OCI-LY1 (cell line): ENCODE data around the gene NKX2-2.

Source experiments
- H2AFZ ChIP-seq: fragments of 200-600 bp; sonication (generic), shearing (Covaris generic); 2 replicates; pipeline ENCODE4 v1.6.0; 2014; ENCODE audit warnings: antibody characterized with exemption, mild to moderate bottlenecking, low read length
- H3F3A ChIP-seq: fragments of 200-600 bp; sonication (generic), shearing (Covaris generic); 2 replicates; pipeline ENCODE4 v1.6.0; 2014; ENCODE audit warnings: mild to moderate bottlenecking, antibody characterized with exemption, low read length, moderate library complexity; ENCODE audit not compliant: insufficient read depth
- H3K27ac ChIP-seq: fragments of 200-600 bp; sonication (generic); 2 replicates; pipeline ENCODE4 v1.5.1; 2014; ENCODE audit warnings: low read length, mixed run types, mild to moderate bottlenecking, low read depth; ENCODE audit not compliant: poor library complexity, severe bottlenecking
- H3K27me3 ChIP-seq: fragments of 200-600 bp; sonication (generic); 2 replicates; pipeline ENCODE4 v1.6.0; 2014; ENCODE audit warnings: antibody characterized with exemption, mild to moderate bottlenecking, low read length, moderate library complexity; ENCODE audit not compliant: insufficient read depth
- H3K36me3 ChIP-seq: fragments of 200-600 bp; sonication (generic); 2 replicates; pipeline ENCODE4 v1.6.1; 2014; ENCODE audit warnings: mild to moderate bottlenecking, antibody characterized with exemption, low read length, moderate library complexity, mixed read lengths; ENCODE audit not compliant: insufficient read depth
- H3K4me1 ChIP-seq: fragments of 200-600 bp; sonication (generic); 2 replicates; pipeline ENCODE4 v1.5.1; 2014; ENCODE audit warnings: mild to moderate bottlenecking, low read length, moderate library complexity; ENCODE audit not compliant: insufficient read depth, severe bottlenecking
- H3K4me2 ChIP-seq: fragments of 200-600 bp; sonication (generic), shearing (Covaris generic); 2 replicates; pipeline ENCODE4 v1.6.1; 2014; ENCODE audit warnings: low read length
- H3K4me3 ChIP-seq: fragments of 200-600 bp; sonication (generic); 2 replicates; pipeline ENCODE4 v1.5.1; 2014; ENCODE audit warnings: low read length, low read depth, mild to moderate bottlenecking, mixed read lengths; ENCODE audit not compliant: poor library complexity, severe bottlenecking
- H3K79me2 ChIP-seq: fragments of 200-600 bp; shearing (Covaris generic); 2 replicates; pipeline ENCODE4 v1.6.1; 2016; ENCODE audit warnings: mixed run types, low read length, mixed read lengths; ENCODE audit not compliant: insufficient read depth
- H3K9ac ChIP-seq: fragments of 200-600 bp; sonication (generic), shearing (Covaris generic); 2 replicates; pipeline ENCODE4 v1.6.1; 2014; ENCODE audit warnings: mild to moderate bottlenecking, low read length, mixed read lengths
- H3K9me2 ChIP-seq: fragments of 200-600 bp; sonication (generic), shearing (Covaris generic); 2 replicates; pipeline ENCODE4 v1.6.1; 2014; ENCODE audit warnings: low read depth, mild to moderate bottlenecking, low read length, mixed read lengths
- H3K9me3 ChIP-seq: fragments of 200-600 bp; shearing (Covaris generic); 2 replicates; pipeline ENCODE4 v1.6.1; 2014; ENCODE audit warnings: low read length, mixed read lengths
- H4K20me1 ChIP-seq: fragments of 200-600 bp; sonication (generic), shearing (Covaris generic); 2 replicates; pipeline ENCODE4 v1.6.0; 2016; ENCODE audit warnings: mild to moderate bottlenecking, low read length; ENCODE audit not compliant: insufficient read depth
- CTCF ChIP-seq: fragments of 200-600 bp; sonication (generic), shearing (Covaris generic); IDR thresholded peaks from 2 replicates; pipeline ENCODE4 v1.5.1; 2017; ENCODE audit warnings: mild to moderate bottlenecking, antibody characterized with exemption, low read length, moderate library complexity, mixed read lengths
- EZH2 ChIP-seq: fragments of 200-600 bp; sonication (generic), shearing (Covaris generic); IDR thresholded peaks from 2 replicates; pipeline ENCODE4 v1.8.0; 2017; ENCODE audit warnings: borderline replicate concordance, mixed run types, mild to moderate bottlenecking, antibody characterized with exemption, low read length, moderate library complexity, mixed read lengths

The NKX2-2 gene

DNA sequence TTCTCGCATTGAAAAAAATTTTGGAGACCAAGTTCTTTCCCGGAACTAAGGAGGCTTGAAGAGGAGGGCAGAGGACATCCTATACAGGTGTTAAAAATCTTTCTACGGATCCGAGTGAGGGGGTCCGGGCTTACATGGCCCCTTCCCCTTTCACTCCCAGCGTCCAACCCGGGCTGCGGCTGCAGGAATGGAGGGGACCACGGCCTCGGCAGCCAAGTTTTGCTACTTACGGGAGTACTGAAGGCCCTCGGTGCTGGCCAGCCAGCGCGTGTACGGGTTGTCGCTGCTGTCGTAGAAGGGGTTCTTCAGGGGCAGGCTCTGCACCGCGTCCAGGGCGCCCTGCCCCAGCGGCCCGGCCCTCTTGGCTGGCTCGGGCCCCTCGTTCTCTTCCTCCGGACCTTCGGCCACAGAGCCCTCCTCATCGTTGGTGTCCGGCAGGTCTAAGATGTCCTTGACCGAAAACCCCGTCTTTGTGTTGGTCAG is 642 bp downstream of the NKX2-2 start:
- Histone ChIP-seq H3K9ac (no peak overlapping the region), H3K36me3 (no peaks in the 10 kb centered on the region), H2AFZ (no peak overlapping the region), H4K20me1 (no peaks in the 10 kb centered on the region), H3K9me3 (no peaks in the 10 kb centered on the region), H3K79me2 (no peaks in the 10 kb centered on the region), H3K4me1 (no peaks in the 10 kb centered on the region), H3K4me2 (no peak overlapping the region), H3K9me2 (no peaks in the 10 kb centered on the region), H3K4me3 (no peak overlapping the region), H3K27me3 (no peaks in the 10 kb centered on the region; the same call in 1 of the 2 replicates), H3K27ac (no peak overlapping the region), H3F3A (no peaks in the 10 kb centered on the region)
- TF ChIP-seq CTCF (no peak), EZH2 (no peak)

DNA sequence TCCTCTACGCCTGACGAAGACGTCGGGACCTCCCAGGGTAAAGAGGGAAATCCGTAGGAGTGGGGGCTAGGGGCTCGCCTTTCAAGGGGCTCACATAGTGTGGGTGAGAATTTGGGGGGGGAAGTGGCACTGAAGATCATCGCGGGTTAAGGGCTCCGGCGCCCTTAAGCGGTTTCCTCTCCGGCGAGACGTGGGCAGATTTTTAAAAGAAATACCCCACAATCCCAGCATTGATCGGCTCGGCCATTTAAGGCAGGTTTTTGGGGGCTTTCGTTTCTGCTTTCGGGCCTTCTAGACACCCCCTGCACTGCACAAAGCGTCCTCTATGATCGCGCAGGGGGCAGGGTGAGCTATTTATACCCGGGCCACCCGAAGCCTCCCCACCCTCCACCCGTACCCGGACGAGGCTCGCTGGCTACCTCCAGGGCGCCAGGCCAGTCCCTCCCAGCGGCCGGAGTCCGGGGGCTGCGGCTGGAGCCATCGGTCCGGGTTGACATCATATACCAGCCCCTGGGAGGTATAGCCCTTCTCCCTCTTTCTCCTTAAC is 1.2 kb downstream of the NKX2-2 start:
- no peak overlapping the region for H3K4me3 ChIP-seq
- H3F3A ChIP-seq = no peaks in the 10 kb centered on the region
- no peaks in the 10 kb centered on the region for H4K20me1 ChIP-seq
- H3K79me2 ChIP-seq = no peaks in the 10 kb centered on the region
- no peaks in the 10 kb centered on the region; the same call in 1 of the 2 replicates for H3K27me3 ChIP-seq
- H2AFZ ChIP-seq = no peak overlapping the region
- no peak for TF ChIP-seq EZH2
- TF ChIP-seq CTCF = no peak
- no peak overlapping the region for H3K4me2 ChIP-seq
- H3K27ac ChIP-seq = no peak overlapping the region
- no peaks in the 10 kb centered on the region for H3K36me3 ChIP-seq
- H3K9ac ChIP-seq = no peak overlapping the region
- no peaks in the 10 kb centered on the region for H3K4me1 ChIP-seq
- no peaks in the 10 kb centered on the region for H3K9me3 ChIP-seq
- H3K9me2 ChIP-seq = no peaks in the 10 kb centered on the region

DNA sequence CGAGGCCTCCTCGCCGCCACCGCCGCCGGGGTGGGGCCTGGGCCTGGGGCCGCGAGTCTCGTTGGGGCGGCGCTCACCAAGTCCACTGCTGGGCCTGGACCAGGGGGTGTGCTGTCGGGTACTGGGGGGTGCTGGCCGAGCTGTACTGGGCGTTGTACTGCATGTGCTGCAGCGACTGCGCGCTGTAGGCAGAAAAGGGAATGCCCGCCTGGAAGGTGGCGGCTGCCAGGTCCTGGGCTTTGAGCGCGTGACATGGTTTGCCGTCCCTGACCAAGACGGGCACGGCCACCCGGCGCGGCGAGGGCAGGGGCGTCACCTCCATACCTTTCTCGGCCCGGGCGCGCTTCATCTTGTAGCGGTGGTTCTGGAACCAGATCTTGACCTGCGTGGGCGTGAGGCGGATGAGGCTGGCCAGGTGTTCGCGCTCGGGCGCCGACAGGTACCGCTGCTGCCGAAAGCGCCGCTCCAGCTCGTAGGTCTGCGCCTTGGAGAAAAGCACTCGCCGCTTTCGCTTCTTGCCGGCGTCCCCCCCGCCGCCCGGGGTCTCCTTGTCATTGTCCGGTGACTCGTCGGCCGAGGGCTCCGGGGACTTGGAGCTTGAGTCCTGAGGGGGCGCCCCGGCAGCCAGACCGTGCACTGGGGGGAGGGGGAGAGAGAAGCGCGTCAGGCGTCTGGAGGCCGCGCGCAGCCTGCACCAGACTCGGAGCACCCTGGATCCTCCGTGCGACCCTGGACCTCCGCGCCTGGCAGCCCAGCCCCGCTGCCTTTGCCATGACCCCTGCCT is 1.8 kb downstream of the NKX2-2 start:
- H3F3A ChIP-seq = no peaks in the 10 kb centered on the region
- no peak overlapping the region for H3K4me2 ChIP-seq
- no peaks in the 10 kb centered on the region for H3K36me3 ChIP-seq
- H3K79me2 ChIP-seq = no peaks in the 10 kb centered on the region
- H3K9me3 ChIP-seq = no peaks in the 10 kb centered on the region
- no peak overlapping the region for H3K9ac ChIP-seq
- H3K27me3 ChIP-seq = no peaks in the 10 kb centered on the region
- no peak overlapping the region for H2AFZ ChIP-seq
- no peak for TF ChIP-seq EZH2
- TF ChIP-seq CTCF = no peak
- H4K20me1 ChIP-seq = no peaks in the 10 kb centered on the region
- H3K9me2 ChIP-seq = no peaks in the 10 kb centered on the region
- H3K27ac ChIP-seq = no peak overlapping the region
- H3K4me3 ChIP-seq = no peak overlapping the region
- H3K4me1 ChIP-seq = no peaks in the 10 kb centered on the region
